GM19452 (cell line): Measurements from ENCODE around the gene TOLLIP.

ENCODE experiments used
- ATAC-seq: cut with Tn5 transposase; IDR thresholded peaks from one replicate; pipeline ENCODE4 v1.9.1; 2021; ENCODE audit not compliant: unreplicated experiment

Gene TOLLIP

DNA sequence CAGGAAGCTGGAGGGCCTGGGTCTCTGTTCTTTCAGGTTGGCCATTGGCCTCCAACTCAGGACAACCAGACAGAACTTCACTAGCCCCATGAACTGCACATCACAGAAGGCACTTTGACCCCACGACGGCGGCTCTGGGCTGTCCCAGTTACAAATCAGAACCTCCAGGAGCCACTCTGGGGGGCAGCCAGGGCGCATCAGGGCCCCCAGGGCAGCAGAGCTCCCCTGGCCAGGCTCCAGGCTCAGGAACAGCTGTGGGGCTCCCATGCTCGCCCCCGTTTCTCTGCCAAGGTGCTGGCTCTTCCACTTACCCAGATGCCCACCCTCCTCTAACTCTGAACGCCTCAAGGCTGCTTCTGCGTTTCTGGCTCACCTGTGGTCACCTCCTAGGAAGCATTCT, 25.5 kb downstream of the TOLLIP start:
- ATAC-seq: no peak

DNA sequence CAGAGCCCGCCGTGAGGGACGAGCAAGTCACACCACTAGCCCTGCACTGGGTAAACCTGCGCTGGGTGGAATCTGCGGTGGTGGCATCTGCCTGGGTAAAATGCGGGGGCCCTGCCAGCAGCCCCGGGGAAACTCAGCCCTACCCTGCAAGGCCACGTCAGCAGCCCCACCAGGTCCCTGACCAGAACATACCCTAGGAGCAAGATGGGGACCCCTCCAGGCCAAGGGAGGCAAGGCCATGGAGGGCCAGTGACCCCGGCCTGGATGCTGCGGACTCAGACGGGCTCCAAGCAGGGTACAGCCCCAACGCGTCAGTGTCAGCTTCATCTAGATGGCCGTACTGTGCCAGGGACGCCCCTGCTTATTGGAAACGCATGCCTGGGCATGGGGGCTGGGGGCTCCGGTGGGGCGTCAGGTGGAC, 26.3 kb downstream of the TOLLIP start:
- no peak for ATAC-seq

DNA sequence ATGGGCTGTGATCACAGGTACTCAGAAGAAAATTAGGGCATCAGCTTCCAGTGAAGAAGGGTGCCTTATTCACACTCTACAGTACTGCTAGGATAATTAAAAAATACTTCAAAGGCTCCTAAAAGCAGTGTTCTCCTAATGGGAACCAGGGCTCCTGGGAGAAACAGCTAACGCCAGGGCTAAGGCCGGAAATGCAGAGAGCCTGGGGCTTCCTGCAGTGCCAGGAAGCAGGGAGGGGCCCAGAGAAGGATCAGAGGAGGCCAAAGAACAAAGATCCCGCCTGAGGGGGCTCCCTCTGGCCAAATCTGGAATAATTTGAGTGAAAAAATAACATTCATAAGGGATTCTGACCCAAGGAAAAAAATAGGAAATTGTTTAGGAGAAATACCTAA, 27.5 kb downstream of the TOLLIP start:
- no peak for ATAC-seq

DNA sequence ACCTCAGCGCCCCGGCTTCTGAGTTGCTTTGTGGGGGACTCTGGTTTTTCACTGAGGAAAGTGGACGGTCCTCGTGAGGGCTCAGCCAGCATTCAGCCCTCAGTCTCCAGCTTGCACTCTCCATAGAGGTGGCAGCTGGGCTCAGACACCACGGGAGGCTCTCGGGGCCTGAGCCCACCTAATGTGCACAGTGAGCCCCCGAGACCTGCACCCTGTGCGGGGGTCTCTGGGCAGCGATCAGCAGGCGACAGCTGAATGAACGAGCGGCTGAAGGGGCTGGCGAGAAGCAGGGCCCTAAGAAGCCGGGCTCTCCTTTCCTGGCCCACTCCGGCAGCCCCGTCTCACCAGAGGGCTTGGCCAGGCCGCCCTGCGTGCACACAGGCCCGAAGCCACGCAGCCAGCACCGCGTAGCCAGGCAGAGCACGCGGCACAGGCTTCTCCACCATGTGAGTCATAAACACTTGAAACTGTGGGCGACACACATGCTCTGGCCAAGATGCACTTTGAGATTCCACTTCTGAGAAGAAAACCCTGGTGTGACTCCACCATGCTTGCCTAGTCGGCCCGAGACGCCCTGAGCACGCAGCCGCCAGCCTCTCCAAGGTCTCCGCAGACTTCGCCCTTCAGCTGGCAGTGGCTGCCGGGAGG, 28.0 kb downstream of the TOLLIP start:
- ATAC-seq: no peak

DNA sequence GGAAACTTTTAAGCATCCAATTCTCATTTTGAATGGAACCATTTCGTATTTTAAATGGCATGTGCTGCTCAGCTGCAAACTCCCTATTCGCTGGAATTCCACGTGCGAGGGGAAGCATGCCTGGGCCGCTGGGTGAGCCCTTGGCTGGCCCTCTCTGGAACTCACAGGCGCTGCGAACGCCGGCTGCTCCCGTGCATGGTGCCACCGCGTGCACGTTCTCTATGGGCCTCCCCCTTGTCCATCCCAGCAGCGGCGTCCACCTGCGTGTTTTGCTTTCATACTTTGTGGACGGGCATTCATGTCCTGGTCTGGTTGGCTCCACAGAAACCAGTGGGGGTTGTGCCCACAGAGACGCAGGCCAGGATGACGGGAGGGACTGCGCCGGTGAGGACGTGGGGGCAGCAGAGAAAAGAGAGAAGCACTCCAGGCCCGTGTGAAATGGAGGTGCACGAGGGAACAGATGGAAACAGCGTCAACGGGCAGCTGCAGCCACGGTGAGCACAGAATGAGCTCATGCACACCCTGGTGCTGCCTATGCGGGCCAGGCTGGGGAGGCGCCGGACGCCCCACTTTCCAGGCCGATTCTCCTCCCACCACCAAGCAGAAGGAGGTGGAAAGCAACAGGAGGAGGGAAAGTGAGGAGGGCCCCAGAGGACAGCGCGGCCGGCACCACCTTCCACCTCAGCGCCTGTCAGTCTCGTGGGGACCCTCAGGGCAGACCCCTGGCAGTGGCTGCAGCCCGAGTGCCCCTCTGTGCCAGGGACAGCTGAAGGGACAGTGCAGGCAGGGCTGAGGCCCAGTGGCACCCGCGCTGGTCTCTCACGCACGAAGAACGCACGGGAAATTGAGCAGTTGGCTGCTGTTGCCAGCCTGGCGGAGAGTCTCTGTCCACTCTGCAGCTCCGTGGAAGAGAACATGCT, 29.1 kb downstream of the TOLLIP start:
- no peak for ATAC-seq

DNA sequence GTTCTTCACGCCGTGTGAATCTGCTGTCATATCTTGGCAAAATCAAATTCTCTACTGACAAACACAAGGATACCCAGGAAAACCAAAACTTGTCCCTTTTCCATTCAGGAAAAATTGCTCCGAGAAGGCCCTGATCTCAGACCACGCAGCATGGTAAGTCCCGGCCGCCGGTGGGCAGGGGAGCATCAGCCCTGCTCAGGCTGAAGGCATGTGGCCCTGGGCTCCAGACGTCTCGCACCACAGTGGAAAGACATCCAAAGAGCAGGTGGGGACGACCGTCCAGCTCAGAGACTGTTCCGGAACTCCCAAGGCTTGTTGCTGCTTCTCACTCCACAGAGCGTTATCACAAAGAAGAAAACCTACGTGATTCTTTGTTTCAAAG, 29.8 kb downstream of the TOLLIP start:
- no peak for ATAC-seq

DNA sequence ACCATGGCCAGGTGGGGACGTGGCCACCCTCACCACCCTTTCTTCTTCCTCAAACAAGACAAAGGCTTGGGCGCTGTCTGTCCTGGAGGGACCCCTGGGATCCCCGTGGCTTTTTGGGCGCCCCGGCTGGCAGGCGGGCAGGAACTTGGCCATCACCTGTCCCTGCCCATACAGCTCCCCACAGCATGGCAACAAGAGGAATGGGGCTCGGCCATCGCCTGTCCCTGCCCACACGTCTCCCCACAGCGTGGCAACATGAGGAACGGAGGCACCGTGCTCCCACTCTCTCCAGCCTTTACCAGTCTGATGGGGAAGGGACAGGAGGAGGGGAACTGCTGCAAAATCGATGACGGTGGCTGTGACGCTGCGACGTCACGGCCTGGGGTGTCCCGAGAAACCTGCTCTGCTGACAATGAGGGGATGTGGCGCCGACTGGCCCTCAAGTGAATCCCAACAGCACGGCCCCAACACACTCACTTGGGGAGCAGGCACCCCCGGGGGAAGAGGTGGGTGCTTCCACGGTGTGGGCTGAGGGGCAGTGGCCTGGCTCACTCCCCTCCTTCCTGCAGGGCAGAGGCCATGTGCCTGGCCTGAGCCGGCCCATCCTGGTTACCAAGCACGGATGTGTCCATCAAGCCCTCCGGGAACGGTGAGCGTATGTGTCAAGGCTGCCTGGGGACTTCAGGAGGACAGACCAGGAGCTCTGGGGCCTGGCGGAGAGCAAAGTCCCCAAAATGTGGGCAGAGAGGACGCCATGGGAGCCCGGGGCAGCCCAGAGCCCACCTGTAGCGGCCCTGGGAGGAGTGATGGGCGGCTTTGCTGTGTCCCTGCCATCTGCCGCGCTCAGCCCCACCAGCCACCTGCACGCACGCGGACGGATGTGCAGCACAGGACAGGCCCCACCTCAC, 30.4 kb downstream of the TOLLIP start:
- ATAC-seq: no peak

DNA sequence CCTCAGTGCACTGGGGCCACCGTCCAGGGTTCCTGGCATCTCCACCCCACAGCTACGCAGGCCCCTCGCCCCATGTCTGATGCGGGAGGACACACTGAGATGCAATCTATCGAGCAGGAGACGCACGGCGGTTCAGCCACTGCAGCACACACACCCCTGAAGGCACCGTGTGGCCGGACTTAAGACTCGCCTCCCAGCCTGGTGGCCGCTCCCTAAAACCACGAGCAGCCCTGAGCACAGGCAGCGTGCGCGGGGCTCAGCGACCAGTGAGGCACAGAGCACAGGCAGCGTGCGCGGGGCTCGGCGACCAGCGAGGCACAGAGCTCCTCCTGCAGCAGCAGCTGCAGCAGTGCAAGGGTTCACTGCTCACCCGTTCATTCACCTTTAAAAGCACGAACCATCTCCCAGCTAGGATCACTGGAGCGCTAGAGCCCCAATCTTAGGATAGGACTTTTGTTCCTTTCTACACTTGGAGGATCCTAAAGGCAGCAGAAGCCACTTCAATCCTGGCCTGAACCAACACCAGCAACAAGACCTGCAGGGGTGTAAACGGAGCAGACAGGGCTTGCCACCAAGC, 31.4 kb downstream of the TOLLIP start:
- ATAC-seq: no peak

DNA sequence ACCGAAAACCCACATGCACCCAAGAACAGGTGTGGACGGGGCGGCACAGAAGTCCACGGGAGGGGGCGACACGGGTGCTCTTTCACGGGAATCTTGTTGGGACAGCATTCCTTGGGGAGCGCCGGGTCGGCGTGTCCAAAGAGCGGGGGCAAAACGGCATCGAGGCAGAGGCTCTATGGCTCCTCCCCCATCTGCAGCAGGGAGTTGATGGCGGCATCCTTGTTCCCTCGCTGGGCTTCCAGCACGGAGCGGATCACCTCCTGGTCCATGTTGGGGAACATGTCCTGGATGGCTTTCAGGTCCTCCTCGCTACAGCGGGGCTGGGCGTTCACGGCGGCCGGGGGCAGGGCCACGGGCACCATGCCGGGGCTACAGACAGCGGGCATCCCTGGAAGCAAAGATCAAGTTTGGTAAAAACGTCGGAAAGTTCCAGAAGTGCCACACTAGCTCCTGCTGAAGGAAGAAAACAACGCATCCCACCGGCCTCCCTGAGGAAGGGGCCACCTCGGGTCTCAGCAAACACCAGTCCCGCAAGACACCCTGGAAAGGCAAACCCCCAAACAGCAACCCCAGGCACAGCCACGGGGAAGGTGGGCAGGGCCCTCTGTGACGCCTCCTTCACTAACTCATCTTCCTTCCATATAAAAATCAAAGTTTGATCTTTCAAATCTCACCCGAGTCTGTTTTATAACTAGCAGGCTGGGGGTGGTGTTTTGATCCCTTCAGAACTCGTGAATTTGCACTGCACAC, 32.4 kb downstream of the TOLLIP start:
- no peak for ATAC-seq

DNA sequence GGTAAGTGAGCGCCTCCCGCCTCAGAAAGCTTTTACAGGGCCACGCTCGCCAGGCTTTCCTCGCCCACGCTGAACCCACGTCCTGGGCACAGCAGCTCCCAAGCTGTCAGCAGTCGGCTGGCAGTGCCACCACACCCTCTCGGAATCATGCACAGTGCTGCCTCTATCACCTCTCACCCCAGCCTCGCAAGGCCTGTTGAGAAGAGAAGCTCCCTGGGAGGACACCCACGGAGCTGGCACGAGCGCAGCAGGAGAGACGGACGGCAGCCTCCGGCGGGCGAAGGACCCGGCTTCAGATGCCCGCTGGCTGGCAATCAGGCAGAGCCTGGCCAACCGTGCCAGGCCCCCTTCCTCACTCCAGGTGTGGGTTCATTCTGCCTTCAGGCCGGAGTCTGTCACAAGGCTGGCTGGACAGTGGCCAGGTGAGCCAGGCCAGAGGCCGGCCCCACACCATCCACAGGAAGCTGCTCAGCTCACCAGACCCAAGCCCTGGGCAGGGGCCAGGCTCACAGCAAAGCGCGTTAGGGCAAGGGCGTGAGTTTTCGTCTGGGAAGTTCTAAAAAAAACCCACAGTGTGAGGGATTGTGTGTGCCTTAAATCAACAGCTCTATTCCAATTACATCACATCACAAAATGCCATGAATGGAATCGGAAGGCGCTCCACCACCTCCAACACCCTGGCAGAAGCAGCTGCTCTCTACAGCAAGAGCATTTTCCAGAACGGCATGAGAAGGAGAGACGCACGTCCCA, 33.2 kb downstream of the TOLLIP start:
- no peak for ATAC-seq

DNA sequence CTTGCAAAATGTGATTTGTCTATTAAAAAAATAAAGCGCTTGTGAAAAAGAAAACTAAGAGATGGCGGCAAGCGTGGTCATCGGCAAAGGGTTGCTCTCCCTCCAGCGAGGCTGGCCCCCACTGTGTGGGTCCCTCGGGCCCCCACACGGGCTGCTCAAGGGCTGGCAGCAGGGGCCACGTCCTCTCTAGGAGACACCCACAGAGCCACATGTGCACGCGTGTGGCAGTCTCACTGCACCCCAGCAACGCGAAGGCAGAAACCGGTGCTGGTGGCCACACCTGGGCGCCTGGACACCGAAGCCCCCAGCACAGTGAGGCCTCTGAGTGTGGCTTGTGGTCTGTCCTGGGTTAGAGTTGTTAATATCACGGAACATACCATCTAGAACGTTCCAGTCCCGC, 34.4 kb downstream of the TOLLIP start:
- no peak for ATAC-seq

DNA sequence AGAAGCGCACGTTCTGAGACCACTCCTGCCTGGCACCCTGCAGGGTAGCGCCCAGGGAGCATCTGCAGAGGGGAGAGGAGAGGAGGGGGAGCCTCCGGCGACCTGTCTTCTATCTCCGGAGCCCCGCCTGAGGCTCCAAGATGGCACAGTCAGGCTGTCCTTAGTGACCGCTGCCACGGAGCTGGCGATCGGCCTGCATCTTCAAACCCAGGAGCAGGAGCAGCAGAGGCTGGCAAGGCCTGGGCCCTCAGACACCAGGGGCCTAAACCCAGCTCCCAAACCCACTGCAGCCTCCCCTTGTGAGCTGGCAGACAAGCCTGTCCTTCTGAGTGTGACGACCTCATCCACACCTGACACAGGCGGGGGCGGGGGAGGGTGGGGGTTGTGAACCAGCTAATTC, 34.9 kb downstream of the TOLLIP start:
- no peak for ATAC-seq

DNA sequence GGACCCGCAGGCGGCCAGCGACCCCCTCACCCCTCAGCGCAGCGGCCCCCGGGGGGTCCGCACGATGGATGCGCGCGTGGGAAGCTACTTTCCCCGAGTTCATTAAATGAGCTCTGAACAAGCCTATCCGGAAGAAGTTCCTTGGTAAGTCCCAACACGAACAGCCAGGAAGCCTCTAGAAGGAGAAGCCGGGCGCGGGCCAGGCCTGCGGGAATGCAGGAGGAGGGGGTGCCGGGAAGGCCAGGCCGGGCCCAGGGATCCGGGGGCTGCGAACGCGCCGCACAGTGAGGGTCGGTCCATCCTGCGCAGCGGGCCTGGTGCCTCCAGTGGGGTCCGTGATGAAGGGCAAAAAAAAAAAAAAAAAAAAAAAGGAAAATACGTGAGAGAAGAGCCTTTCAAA, 36.9 kb downstream of the TOLLIP start:
- ATAC-seq: no peak

DNA sequence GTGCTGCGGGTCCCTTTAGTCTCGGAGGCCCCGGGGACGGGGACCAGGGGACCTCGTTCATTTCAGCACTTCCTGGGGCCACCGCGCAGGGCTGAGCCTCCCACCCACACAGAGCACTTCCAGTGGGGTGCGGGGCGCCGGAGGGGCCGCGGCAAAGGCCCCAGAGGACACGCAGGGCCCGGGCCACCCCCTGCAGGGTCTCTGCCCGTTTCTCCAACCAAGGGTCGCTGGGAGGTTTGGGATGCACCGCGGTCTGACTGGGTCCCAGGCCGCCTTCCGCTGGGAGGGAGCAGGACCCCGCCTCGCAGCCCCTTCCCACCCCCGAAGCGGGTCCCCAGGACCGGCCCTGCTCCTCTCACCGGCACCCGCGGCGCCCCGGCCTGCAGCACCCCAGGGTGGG, 37.5 kb downstream of the TOLLIP start:
- ATAC-seq: no peak

DNA sequence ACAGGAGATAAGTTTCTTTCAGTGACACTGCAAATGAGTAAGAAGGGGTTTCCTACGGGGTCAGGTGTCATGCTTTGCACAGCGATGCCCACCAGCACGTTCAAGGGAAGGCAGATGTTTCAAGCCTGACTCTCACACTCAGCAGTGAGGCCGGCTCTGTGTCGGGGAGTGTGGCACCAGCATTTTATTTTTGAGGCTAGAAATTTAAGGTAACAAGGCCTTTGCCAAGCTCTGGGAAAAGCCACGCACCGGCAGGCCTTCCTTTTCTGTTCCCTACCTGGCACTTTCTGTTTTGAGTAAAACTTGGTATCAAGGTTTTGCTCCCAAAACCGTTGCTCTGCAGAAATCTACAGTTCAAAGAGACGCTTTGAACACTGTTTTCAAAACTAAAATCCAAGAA, 38.0 kb downstream of the TOLLIP start:
- no peak for ATAC-seq

DNA sequence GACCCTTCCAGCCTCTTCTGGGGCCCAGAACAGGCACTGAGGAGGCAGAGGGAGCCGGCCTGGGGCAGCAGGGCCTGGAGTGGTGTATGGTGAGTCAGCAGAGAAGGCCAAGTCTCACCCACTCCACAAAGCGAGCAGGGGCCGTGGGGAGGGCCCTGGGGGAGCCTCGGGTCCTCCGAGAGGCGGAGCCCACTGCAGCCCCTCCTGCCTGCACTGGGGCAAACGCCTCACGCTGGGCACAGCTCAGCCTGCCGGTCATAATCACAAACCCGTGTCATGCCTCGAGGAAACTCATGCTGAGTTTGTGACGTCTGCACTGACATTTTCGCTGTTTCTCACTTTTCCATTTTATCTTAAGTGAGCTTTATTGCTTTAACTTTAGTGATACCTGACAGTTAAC, 38.4 kb downstream of the TOLLIP start:
- ATAC-seq: no peak

DNA sequence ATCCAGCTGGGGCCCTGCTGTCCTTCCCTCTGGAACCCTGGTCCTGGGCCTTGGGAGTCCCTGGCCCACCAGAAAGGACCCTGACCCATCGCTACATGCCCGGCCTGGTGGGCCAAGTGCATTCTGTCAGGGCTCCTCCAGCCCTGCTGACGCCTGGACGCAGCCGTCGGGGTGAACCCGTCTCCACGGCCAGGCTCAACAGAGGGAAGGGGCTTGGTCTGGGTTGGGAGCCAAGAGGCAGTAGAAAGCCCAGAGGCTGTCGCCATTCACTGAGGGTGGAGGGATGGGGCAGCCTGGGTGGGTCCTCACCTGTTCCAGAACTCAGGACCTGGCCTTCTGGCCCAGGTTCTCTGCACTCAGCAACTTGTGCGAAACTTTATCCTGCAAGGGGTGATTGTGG, 39.0 kb downstream of the TOLLIP start:
- ATAC-seq: no peak

DNA sequence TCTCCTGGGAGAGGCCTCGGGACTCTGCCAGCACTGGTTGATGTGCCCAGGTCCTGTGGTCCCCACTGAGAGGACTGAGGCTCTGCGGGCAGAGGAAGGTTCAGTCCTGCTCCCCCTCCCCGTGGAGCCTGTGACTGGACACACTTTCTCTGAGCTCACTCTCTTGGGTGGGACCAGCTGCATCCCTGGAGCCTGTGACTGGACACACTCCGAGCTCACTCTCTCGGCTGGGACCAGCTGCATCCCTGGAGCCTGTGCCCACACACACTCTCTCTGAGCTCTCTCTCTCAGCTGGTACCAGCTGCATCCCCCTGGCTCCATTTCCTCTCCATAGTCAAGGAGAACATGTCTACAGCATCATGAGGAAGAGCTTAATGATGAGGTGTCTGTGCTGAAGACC, 39.5 kb downstream of the TOLLIP start:
- no peak for ATAC-seq

DNA sequence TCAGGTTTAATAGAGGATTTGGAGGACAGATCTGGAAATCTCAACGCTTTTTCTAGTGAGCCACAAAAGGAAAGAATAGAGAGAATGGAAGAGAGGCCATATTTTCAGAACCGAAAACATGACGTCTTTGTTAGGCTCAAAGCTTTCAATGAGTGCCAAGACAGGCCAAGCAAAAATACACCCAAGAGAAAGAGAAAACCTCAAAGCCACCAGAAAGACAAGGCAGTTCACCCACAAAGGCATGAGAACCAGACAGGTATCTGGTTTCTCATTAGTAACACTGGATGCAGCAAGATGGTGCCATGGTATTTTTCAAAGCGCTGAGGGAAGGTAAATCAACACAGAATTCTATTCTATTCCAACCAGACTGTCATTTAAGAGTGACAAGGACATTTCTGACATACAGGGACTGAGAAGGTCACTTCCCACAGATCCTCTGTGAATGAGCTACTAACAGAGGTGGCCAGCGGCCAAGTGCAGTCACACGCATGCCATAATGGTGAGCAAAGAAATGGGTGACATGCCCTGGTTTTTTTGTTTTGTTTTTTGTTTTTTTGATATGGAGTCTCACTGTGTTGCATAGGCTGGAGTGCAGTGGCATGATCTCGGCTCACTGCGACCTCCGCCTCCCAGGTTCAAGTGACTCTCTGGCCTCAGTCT, 41.9 kb downstream of the TOLLIP start:
- no peak for ATAC-seq
